ENCODE results near the gene ADCY4.
"Not testable (repeated sequence)": the region's sequence is repeated elsewhere in the genome, so short reads cannot be mapped to it uniquely, and the experiment has no call there.

DNA sequence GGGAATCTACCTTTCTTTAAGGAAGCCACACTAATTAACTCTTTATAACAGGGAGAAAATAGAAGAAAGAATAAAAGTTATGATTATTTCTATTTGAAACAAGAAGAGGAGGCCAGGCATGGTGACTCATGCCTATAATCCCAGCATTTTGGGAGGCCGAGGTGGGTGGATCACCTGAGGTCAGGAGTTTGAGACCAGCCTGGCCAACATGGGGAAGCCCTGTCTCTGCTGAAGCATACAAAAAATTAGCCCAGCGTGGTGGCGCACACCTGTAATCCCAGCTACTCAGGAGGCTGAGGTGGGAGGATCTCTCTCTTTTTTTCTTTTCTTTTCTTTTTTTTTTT lies 19.6 kb upstream of the ADCY4 start:
- TF ChIP-seq POLR2A (IDR thresholded peaks at IDR 0.05; ENCODE audit: extremely low read depth, insufficient read length): not testable (repeated sequence)
- TF ChIP-seq, protein P1, sequence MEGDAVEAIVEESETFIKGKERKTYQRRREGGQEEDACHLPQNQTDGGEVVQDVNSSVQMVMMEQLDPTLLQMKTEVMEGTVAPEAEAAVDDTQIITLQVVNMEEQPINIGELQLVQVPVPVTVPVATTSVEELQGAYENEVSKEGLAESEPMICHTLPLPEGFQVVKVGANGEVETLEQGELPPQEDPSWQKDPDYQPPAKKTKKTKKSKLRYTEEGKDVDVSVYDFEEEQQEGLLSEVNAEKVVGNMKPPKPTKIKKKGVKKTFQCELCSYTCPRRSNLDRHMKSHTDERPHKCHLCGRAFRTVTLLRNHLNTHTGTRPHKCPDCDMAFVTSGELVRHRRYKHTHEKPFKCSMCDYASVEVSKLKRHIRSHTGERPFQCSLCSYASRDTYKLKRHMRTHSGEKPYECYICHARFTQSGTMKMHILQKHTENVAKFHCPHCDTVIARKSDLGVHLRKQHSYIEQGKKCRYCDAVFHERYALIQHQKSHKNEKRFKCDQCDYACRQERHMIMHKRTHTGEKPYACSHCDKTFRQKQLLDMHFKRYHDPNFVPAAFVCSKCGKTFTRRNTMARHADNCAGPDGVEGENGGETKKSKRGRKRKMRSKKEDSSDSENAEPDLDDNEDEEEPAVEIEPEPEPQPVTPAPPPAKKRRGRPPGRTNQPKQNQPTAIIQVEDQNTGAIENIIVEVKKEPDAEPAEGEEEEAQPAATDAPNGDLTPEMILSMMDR (IDR thresholded peaks at IDR 0.05; ENCODE audit: low read depth, low read length): not testable (repeated sequence)
